OCI-LY3 (cell line): Measurements from ENCODE around the gene SSBP4.

ENCODE experiments used
- H2AFZ ChIP-seq: fragments of 200-600, 300-600 bp; shearing (Covaris generic); 2 replicates; pipeline ENCODE4 v1.6.0; 2014; ENCODE audit warnings: antibody characterized with exemption, low read depth, low read length
- H3K27ac ChIP-seq: fragments of 200-600, 300-600 bp; sonication (generic); 2 replicates; pipeline ENCODE4 v1.5.1; 2014; ENCODE audit warnings: mild to moderate bottlenecking, low read length, moderate library complexity, mixed read lengths
- H3K27me3 ChIP-seq: fragments of 200-600, 300-600 bp; sonication (generic); 2 replicates; pipeline ENCODE4 v1.6.1; 2014; ENCODE audit warnings: low read depth, low read length, mixed read lengths
- H3K36me3 ChIP-seq: fragments of 200-600, 300-600 bp; sonication (generic); replicated peaks from 2 replicates; pipeline ENCODE3; 2014; ENCODE audit warnings: low read depth, low read length, mixed read lengths
- H3K4me1 ChIP-seq: fragments of 300-600, 200-600 bp; sonication (generic); 2 replicates; pipeline ENCODE4 v1.6.1; 2014; ENCODE audit warnings: low read length, mixed read lengths
- H3K4me2 ChIP-seq: fragments of 200-600, 300-600 bp; sonication (generic); 2 replicates; pipeline ENCODE4 v1.6.1; 2014; ENCODE audit warnings: low read length, mixed read lengths
- H3K4me3 ChIP-seq: fragments of 300-600, 200-600 bp; sonication (generic); 2 replicates; pipeline ENCODE4 v1.5.1; 2014; ENCODE audit warnings: antibody characterized with exemption, mild to moderate bottlenecking, low read length, moderate library complexity
- H3K79me2 ChIP-seq: fragments of 300-600, 200-600 bp; shearing (Covaris generic); 2 replicates; pipeline ENCODE4 v1.6.1; 2014; ENCODE audit warnings: mild to moderate bottlenecking, low read length, mixed read lengths
- H3K9ac ChIP-seq: fragments of 300-600, 200-600 bp; shearing (Covaris generic); 2 replicates; pipeline ENCODE4 v1.6.0; 2014; ENCODE audit warnings: mild to moderate bottlenecking, low read length, moderate library complexity
- H3K9me3 ChIP-seq: fragments of 200-600, 300-600 bp; shearing (Covaris generic); 2 replicates; pipeline ENCODE4 v1.6.1; 2014; ENCODE audit warnings: low read length, mixed read lengths; ENCODE audit not compliant: insufficient read depth
- H4K20me1 ChIP-seq: fragments of 200-600, 300-600 bp; sonication (generic); 2 replicates; pipeline ENCODE4 v1.6.1; 2016; ENCODE audit warnings: low read length, mixed read lengths; ENCODE audit not compliant: insufficient read depth
- EZH2phosphoT487 ChIP-seq: fragments of 200-600 bp; shearing (Covaris generic); IDR thresholded peaks from 2 replicates; pipeline ENCODE4 v1.6.1; 2018; ENCODE audit warnings: antibody characterized with exemption, mixed run types, low read depth
- TF ChIP-seq, protein P1 (sequence below): fragments of 200-600, 300-600 bp; sonication (generic); IDR thresholded peaks from 2 replicates; pipeline ENCODE4 v1.5.1; 2014; ENCODE audit warnings: antibody characterized with exemption, low read length, low read depth

Gene SSBP4

DNA sequence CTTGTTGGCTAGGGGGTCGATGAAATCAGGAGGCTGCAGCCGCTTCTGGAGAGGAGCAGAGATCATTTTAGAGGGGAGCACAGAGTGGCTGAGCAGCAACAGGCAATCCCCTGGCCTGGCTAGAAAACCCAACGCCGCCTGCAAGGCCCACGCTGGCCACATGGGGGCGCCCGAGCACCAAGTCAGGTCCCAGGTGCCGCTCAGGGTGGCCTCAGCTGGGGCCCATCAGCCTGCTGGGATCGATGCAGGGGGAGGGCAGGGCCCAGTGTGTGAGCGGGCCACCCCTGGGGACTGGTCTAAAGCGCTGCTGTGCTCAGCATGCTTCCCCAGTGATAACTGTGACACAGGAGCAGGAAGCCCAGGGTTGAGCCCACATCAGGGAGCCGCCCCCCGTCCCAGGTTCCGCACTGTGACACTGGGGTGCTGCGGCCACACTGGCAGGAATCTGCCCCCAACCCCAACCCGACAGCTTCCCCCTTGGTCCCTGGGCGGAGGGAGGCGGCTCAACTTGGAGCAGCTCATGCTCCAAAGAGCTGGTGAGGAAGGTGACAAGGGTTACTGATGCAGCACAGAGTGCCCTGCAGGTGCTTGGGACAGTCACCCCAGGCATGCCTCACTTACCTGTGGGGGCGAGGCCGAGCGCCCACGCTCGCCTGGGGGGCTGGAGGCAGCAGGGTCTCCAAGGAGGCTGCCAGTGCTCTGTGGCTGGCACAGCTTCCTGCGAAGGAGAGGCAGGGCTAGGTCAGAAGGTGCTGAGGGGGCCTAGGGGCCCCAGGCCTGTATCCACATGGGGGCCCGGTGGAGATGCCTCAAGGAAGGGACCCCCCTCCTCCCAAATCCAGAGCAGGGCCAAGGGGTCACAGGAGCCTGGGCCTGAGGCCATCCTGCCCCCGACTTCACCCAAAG, 32.0 kb downstream of the SSBP4 start:
- H3K27me3 ChIP-seq, result no peaks in the 10 kb centered on the region
- H4K20me1 ChIP-seq, result peaks cover 38% of the 10 kb centered on the region
- no peaks in the 10 kb centered on the region for H3K4me1 ChIP-seq
- H3K36me3 ChIP-seq, result peaks cover 51% of the 10 kb centered on the region
- no peak overlapping the region for H3K4me3 ChIP-seq
- no peak overlapping the region for H3K27ac ChIP-seq
- no peak overlapping the region for H2AFZ ChIP-seq
- TF ChIP-seq, protein P1, sequence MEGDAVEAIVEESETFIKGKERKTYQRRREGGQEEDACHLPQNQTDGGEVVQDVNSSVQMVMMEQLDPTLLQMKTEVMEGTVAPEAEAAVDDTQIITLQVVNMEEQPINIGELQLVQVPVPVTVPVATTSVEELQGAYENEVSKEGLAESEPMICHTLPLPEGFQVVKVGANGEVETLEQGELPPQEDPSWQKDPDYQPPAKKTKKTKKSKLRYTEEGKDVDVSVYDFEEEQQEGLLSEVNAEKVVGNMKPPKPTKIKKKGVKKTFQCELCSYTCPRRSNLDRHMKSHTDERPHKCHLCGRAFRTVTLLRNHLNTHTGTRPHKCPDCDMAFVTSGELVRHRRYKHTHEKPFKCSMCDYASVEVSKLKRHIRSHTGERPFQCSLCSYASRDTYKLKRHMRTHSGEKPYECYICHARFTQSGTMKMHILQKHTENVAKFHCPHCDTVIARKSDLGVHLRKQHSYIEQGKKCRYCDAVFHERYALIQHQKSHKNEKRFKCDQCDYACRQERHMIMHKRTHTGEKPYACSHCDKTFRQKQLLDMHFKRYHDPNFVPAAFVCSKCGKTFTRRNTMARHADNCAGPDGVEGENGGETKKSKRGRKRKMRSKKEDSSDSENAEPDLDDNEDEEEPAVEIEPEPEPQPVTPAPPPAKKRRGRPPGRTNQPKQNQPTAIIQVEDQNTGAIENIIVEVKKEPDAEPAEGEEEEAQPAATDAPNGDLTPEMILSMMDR, result peak; percentile 98
- no peak for TF ChIP-seq EZH2phosphoT487
- peaks cover 6% of the 10 kb centered on the region; the same call in 1 of the 2 replicates for H3K79me2 ChIP-seq
- H3K9me3 ChIP-seq, result no peaks in the 10 kb centered on the region
- no peak overlapping the region for H3K4me2 ChIP-seq
- H3K9ac ChIP-seq, result no peak overlapping the region

DNA sequence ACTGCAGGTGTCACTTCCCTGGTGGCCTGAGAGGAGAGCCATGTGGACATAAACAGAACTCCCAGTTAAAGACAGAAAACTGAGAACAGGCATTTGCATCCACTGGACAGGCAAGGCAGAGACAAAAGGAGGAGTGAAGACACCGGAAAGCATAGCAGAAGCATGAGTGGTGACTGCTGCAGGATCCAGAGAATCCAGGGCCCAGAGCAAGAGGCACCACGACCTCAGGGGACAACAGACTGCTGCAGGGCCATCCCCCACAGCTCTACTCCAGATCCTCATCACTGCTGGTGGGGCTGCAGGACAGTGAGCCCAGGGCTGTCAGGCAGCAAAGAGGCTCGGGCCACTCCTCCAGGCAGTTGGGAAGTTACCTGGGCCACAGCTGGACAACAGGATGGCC, 33.2 kb downstream of the SSBP4 start:
- no peak overlapping the region for H3K9ac ChIP-seq
- TF ChIP-seq, protein P1, result no peak
- TF ChIP-seq EZH2phosphoT487, result no peak
- H3K4me2 ChIP-seq, result no peak overlapping the region
- H3K4me3 ChIP-seq, result no peak overlapping the region
- H3K4me1 ChIP-seq, result no peaks in the 10 kb centered on the region
- H3K36me3 ChIP-seq, result peaks cover 51% of the 10 kb centered on the region
- H3K79me2 ChIP-seq, result peaks cover 6% of the 10 kb centered on the region; the same call in 1 of the 2 replicates
- no peak overlapping the region for H3K27ac ChIP-seq
- no peaks in the 10 kb centered on the region for H3K27me3 ChIP-seq
- H3K9me3 ChIP-seq, result no peaks in the 10 kb centered on the region
- H4K20me1 ChIP-seq, result peaks cover 36% of the 10 kb centered on the region
- H2AFZ ChIP-seq, result no peak overlapping the region

DNA sequence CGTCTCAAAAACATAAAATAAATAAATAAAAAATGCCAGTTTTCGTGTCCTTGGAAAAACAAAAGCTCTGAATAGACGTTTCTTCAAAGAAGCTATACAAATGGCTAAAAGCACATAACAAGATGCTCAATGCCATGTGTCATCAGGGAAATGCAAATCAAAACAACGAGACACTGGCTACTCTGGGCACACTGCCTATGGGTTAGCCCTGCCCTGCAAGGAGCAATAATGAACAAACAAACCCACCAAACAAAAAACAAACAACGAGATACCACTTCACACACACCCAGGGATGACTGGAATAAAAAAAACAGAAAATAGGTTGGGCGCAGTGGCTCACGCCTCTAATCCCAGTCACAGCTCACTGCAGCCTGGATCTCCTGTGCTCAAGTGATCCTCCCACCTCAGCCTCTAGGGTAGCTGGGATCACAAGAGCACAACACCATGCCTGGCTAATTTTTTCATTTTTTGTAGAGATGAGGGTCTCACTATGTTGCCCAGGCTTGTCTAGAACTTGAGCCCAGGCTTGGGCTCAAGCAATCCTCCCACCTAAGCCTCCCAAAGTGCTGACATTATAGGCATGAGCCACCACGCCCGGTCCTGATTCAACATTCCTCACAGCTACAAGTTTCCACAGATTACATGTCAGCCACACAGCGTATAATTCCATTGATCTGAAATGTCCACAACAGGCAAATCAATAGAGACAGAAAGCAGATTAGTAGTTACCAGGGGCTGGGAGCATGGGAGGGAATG, 34.2 kb downstream of the SSBP4 start:
- H3K27ac ChIP-seq, result no peak overlapping the region
- H3K4me2 ChIP-seq, result no peak overlapping the region

More for the DNA sequence above, 34.2 kb downstream of the SSBP4 start:
- Histone ChIP-seq H3K4me1 (no peaks in the 10 kb centered on the region), H3K36me3 (peaks cover 56% of the 10 kb centered on the region), H4K20me1 (peaks cover 31% of the 10 kb centered on the region), H3K9ac (no peak overlapping the region), H3K9me3 (no peaks in the 10 kb centered on the region), H3K27me3 (no peaks in the 10 kb centered on the region), H3K79me2 (peaks cover 2% of the 10 kb centered on the region; the same call in 1 of the 2 replicates), H3K4me3 (no peak overlapping the region), H2AFZ (no peak overlapping the region)
- TF ChIP-seq, protein P1, result no peak
- TF ChIP-seq EZH2phosphoT487, result no peak
